Kidney glomerular epithelial cell (primary cell): ENCODE data around the gene S100A2.
"Not testable (repeated sequence)": the region's sequence is repeated elsewhere in the genome, so short reads cannot be mapped to it uniquely, and the experiment has no call there.

Source experiments
- DNase-seq: peaks from one replicate; lab custom pipeline; 2025; lab: John Stamatoyannopoulos, UW

The S100A2 gene

GRCh38 chr1:153588482-153588881 lies 22.8 kb upstream of the S100A2 start:
- DNase-seq = no peak

- not testable (repeated sequence) for DNase-seq
Measured at GRCh38 chr1:153588033-153588432, 22.4 kb upstream of the S100A2 start.

- no peak for DNase-seq
Measured at GRCh38 chr1:153587314-153587713, 21.7 kb upstream of the S100A2 start.

- no peak for DNase-seq
Measured at GRCh38 chr1:153586347-153586746, 20.7 kb upstream of the S100A2 start.

GRCh38 chr1:153585006-153585405 lies 19.4 kb upstream of the S100A2 start:
- DNase-seq = no peak

GRCh38 chr1:153583976-153584375 lies 18.3 kb upstream of the S100A2 start:
- no peak for DNase-seq

- DNase-seq = not testable (repeated sequence)
Measured at GRCh38 chr1:153583514-153583913, 17.9 kb upstream of the S100A2 start.

- not testable (repeated sequence) for DNase-seq
Measured at GRCh38 chr1:153582836-153583235, 17.2 kb upstream of the S100A2 start.

- DNase-seq = no peak
Measured at GRCh38 chr1:153578936-153579335, 13.3 kb upstream of the S100A2 start.

GRCh38 chr1:153578490-153578889 lies 12.8 kb upstream of the S100A2 start:
- DNase-seq = peak; percentile 51

GRCh38 chr1:153577624-153578051 lies 12.0 kb upstream of the S100A2 start:
- no peak for DNase-seq

GRCh38 chr1:153577138-153577537 lies 11.5 kb upstream of the S100A2 start:
- no peak for DNase-seq

- DNase-seq = not testable (repeated sequence)
Measured at GRCh38 chr1:153575497-153575896, 9.9 kb upstream of the S100A2 start.

- not testable (repeated sequence) for DNase-seq
Measured at GRCh38 chr1:153575081-153575491, 9.4 kb upstream of the S100A2 start.

GRCh38 chr1:153573351-153573750 lies 7.7 kb upstream of the S100A2 start:
- DNase-seq = no peak

GRCh38 chr1:153572569-153573015 lies 6.9 kb upstream of the S100A2 start:
- DNase-seq = peak; percentile 90

GRCh38 chr1:153571706-153572105 lies 6.1 kb upstream of the S100A2 start:
- no peak for DNase-seq

- no peak for DNase-seq
Measured at GRCh38 chr1:153570874-153571273, 5.2 kb upstream of the S100A2 start.

- DNase-seq = no peak
Measured at GRCh38 chr1:153569465-153569864, 3.8 kb upstream of the S100A2 start.

- peak; percentile 93 for DNase-seq
Measured at GRCh38 chr1:153568367-153569099, 2.9 kb upstream of the S100A2 start.

GRCh38 chr1:153567621-153568366 lies 2.1 kb upstream of the S100A2 start:
- peak; percentile 92 for DNase-seq

- DNase-seq = peak; percentile 99
Measured at GRCh38 chr1:153566414-153567371, 1.0 kb upstream of the S100A2 start.
